COLO829 (cell line): ENCODE data around the gene PRKCZ.

Experiments
- DNase-seq: peaks from one replicate; pipeline ENCODE4 v3.0.0; 2012; ENCODE audit warnings: low spot score

Gene PRKCZ

GRCh38 chr1:2067393-2067792 is 17.2 kb downstream of the PRKCZ start:
- no peak for DNase-seq

GRCh38 chr1:2067981-2068380 is 17.8 kb downstream of the PRKCZ start:
- DNase-seq, result no peak

- DNase-seq, result no peak
Observed at GRCh38 chr1:2068951-2069350, 18.7 kb downstream of the PRKCZ start.

- no peak for DNase-seq
Observed at GRCh38 chr1:2070016-2070415, 19.8 kb downstream of the PRKCZ start.

DNA sequence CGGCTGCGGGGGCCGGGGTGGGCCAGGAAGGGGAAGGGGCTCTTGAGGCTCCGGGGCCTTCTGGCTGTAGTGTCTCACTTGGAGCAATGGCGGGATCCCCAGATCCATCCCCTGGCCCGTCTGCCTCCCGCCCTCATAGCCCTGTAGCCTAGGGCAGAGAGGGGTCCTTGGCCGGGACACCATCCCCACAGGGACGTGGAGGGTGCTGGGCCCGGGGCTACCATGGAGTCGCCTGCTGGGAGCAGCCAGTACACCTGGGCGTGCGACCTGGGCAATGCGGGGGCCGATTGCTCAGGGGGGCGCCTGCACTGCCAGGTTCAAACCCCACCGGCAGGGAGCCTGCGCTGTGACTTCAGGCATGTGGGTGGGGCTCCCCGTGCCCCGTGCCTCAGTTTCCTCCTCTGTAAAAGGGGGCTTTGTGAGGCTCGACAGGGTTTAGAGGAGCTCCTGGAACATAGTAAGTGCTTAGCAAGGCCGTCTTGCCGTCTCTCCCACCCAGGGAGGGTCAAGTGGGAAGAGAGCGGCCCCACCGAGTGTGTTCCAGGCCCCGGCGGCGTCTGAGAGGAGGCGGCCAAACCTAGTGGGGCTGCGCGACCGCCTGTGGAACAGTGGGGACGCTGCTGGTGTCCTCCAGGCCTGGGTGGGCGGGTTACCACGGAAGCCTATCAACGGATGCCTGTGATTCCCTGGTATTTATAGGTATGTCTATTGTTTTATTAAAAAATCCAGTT is 20.8 kb downstream of the PRKCZ start:
- DNase-seq, result no peak

- DNase-seq, result no peak
Observed at GRCh38 chr1:2072109-2072806, 22.0 kb downstream of the PRKCZ start.

DNA sequence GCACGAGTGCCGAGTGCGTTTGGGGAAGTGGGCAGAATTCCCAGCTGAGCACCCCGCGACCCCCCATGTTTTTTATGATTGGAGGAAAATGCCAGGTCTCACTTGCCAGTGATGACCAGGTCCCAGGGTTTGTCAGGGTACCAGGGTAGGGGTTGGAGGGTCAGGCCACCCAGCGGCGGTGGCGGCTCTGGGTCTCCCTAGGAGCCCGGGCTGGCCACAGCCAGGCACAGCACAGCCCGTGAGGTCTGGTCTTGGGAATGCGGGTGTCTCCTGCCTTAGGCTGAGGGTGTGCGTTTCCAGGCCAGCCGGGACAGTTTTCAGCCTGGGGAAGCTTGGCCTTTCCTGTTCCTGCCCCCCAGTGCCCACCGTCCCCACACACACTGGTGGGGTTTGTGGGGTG is 22.7 kb downstream of the PRKCZ start:
- DNase-seq, result no peak

DNA sequence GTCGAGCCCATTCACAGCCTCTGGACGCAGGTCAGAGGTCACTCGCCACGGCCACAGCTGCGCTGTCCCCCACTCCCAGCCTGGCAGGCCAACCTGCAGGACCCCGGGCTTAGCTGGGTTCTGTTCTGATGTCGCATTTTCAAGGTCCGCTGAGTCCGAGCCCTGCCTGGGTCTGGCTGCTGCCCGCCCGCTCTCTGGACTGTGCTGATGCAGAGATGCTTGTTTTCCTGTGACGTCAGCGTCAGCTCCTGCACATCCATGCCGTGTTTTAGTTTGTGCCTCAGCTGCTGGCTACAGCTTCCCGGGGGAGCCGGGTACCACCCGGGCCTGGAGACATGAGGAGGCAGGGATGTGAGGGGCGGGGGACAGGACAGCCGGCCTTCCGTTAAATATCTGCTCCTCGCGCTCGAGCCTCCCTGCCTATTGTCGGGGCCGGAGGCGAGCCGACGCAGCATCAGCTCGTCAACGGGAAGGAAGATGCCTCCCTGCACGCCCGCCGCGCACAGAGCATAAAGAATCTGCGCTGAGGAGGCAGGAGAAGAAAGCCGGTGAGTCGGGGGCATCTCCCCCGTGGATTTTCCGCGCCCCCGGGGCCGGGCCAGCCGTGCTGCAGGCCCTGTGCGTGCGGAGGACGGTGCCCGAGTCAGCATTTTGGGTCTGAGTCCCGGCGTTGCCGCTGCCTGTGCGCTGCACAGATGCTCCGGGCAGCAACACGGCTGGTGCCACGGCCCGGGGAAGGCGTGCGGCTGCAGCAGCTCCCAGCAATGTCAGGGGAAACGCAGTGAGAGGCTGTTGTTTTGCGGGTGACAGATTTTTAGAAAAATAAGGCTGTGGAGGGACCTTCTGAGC is 23.4 kb downstream of the PRKCZ start:
- DNase-seq, result no peak

DNA sequence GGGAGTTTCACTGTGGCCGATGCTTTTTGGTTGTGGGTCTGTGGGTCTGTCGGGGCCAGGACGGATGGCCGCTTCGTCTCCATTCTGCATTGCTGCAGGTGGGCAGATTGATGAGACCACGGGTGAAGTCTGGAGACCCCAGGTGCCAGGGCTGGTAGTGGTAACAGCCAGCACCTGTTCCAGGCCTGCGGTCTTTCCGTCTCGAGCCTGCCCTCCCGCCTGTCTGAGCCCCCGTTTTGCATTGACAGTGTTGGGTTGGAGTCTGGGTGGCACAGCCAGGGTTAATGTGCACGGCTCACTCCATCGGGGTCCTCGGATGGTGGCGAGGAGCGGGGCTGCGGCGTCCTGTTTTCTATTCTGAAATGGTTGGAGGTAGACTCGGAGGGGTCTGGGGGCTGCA is 24.2 kb downstream of the PRKCZ start:
- DNase-seq, result no peak

DNA sequence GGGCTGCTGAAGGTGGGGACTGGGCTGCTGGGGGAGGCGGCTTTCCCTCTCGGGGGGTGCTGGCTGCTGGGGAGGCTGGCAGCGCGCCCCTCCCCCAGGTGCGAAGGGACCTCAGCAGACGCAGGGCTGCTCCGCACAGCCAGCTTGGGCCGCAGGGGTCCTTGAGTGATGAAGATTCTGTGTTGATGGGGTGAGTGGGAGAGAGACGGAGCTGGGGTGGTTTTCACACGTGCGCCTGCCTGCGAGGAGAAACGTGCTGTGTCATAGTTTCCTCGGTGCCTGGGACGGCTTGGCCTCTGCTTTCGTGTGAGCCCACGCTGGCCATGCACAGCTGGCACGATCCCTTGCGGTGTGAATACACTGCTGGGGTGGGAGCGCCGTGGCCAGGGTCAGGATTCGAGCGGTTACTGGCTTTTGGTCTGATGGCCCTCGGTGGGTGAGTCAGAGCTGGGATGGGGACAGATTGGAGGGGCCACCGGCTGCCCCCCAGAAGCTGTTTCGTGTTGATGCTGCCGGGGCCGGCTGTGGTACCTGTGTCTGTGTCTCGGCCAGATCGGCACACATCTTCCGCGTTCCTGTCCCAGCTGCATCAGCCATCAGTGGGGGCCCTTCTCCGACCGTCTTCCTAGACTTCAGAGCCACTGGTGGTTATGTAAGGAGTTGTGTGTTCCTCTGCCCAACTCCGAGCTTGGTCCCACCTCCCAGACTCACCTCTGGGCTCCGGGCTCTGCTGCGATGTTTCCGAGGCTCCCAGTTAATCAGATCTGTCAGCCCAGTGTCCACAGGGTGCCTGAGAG is 24.9 kb downstream of the PRKCZ start:
- DNase-seq, result no peak

GRCh38 chr1:2076826-2077225 is 26.6 kb downstream of the PRKCZ start:
- no peak for DNase-seq

- DNase-seq, result no peak
Observed at GRCh38 chr1:2078170-2078569, 28.0 kb downstream of the PRKCZ start.

DNA sequence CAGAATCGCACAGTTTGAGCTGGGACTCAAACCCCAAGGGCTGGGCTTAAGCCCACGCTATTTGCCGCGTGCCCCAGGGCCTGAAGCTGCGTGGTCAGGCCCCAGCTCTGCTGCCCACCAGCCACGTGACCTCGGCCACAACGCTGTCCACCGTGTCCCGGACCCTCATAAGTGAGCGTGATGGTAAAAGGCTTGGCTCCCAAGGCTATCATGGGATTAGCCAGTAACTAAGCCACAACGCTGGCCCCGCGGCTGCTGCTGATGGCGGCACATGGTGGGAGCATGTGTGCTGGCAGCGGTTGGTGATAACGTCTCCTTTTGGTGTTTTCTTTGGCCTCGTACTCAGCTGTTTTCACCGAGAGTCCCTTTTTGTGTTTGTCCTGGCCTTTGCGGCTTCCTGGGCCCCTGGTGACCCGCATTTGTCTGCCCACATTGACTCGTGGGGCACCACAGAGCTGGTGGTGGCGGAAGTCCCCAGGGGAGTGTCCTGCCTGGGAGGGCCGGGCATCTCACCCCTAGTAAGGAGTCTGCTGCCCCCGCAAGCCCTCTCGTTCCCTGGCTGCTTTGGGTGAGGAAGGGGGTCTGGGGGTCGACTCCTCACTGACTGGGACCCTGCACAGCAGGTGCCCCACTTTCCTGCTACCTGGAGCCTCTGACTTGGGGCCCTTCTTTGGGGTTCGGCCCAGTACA is 29.3 kb downstream of the PRKCZ start:
- no peak for DNase-seq

GRCh38 chr1:2080140-2080539 is 29.9 kb downstream of the PRKCZ start:
- no peak for DNase-seq

DNA sequence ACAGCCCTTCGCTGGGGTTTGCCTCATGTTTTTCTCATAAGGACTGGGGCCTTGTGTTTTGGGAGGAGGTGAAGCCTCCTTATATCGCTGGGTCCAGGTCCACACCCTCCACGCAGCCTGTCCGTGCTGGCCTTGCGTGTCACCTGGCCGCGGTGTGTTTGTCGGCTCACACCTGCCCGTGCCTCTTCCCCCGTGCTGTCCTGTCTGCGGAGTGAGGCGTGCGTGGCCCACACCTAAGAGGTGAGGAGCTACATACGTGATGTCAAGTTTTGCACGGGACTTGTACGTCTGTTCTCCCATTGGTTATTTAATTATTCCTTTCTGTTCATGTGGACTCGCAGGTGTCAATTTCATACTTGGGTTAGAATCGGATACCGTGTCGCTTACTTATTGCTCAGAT is 30.7 kb downstream of the PRKCZ start:
- DNase-seq, result no peak

GRCh38 chr1:2081326-2081885 is 31.2 kb downstream of the PRKCZ start:
- no peak for DNase-seq

DNA sequence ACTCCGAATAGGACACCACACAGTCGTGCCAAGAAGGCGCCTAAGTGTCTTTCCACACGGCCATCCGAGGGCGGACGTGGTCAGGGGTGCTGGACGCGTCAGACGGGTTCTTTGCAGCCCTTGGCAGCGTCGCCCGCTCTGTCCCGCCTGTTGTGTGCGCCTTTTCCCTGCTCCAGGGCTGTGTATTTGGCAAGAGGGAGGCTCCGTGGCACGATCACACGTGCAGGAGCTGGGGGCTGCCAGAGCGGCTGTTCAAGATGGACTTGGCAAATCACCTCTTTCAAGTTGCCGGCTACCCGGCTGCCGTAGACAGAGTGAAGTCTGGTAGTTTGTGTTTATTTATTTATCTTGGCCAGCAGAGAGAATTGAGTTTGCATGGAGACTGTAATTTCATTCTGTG is 31.9 kb downstream of the PRKCZ start:
- no peak for DNase-seq

- no peak for DNase-seq
Observed at GRCh38 chr1:2083666-2084065, 33.5 kb downstream of the PRKCZ start.

GRCh38 chr1:2084306-2084705 is 34.1 kb downstream of the PRKCZ start:
- DNase-seq, result no peak

- no peak for DNase-seq
Observed at GRCh38 chr1:2085080-2085479, 34.9 kb downstream of the PRKCZ start.

DNA sequence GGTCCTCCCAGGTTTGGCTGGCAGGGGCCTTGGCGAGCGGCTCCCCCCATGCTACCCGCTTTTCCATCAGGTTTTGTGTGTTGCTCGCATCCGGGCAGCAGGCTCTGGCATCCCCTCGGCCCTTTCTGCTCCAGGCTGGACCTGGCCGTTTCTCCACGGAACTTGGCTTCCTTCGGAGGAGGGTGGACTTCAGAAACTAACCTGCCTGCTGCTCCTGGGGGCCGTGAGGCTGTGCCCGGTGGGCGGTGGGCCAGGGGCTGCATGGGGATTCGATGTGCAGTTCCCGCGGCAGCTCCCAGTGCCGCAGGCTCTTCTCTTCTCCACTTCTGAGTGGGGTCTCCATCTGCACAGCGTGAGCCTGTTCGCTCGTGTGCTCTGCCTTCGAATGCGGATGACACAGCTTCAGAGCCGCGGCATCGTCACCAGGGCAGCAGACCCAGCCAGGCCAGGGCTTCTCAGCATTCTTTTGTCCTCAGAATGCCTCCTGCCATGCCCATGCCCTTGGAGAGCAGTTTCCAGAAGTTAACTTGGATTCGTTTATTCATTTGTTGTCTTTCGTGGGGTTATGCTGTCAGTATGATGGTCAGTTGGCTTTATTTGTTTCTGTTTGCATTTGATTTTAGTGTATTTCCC is 36.4 kb downstream of the PRKCZ start:
- DNase-seq, result no peak
